H1 (cell line): ENCODE results near the gene ZNF488. TPM values are rescaled to one million over a fixed set of nuclear protein-coding genes. Genes with fewer than 3 reads are reported as not detected.

Source experiments
- CTCF ChIA-PET: fragments of 300-600 bp; sonication (Branson Sonifier 250); formaldehyde crosslinking; loops from one replicate; lab custom pipeline; 2021; ENCODE audit not compliant: partially characterized antibody; lab: Charles Lee
- POLR2A ChIA-PET: fragments of 300-600 bp; sonication (Branson Sonifier 250); formaldehyde crosslinking; loops from one replicate; lab custom pipeline; 2021; ENCODE audit warnings: inconsistent platforms; ENCODE audit not compliant: partially characterized antibody; lab: Charles Lee
- DNase-seq, 2 experiments: peaks; one replicate each; pipeline versions ENCODE4 v3.0.0 to v3.0.0-alpha.2; 2010 to 2022; ENCODE audit warnings: low spot score in 2 of 2, low read depth in 1 of 2, mixed read lengths in 1 of 2
- FAIRE-seq: peaks from 2 replicates; lab custom pipeline; 2011; peaks lifted over from hg19 to GRCh38; lab: Jason Lieb, UNC
- H2AFZ ChIP-seq: 2 replicates; pipeline ENCODE4 v1.8.1; 2012; ENCODE audit warnings: low read length, inconsistent platforms
- H2AK5ac ChIP-seq: 2 replicates; pipeline ENCODE4 v1.6.1; 2013; ENCODE audit warnings: low read depth, low read length
- H2BK120ac ChIP-seq: replicated peaks from 2 replicates; pipeline ENCODE3; 2013; ENCODE audit warnings: low read depth, low read length, inconsistent platforms
- H2BK12ac ChIP-seq: 2 replicates; pipeline ENCODE4 v1.6.1; 2013; ENCODE audit warnings: low read depth, low read length
- H2BK15ac ChIP-seq: 2 replicates; pipeline ENCODE4 v1.6.1; 2013; ENCODE audit warnings: low read length
- H2BK20ac ChIP-seq: 2 replicates; pipeline ENCODE4 v1.6.1; 2013; ENCODE audit warnings: low read length
- H2BK5ac ChIP-seq: 2 replicates; pipeline ENCODE4 v1.6.1; 2013; ENCODE audit warnings: low read depth, low read length
- H3K14ac ChIP-seq: 2 replicates; pipeline ENCODE4 v1.6.1; 2013; ENCODE audit warnings: inconsistent platforms; ENCODE audit not compliant: insufficient read length
- H3K18ac ChIP-seq: 2 replicates; pipeline ENCODE4 v1.6.1; 2013; ENCODE audit warnings: low read length; ENCODE audit errors: extremely low read depth
- H3K23ac ChIP-seq: 2 replicates; pipeline ENCODE4 v1.6.1; 2013; ENCODE audit warnings: inconsistent platforms; ENCODE audit not compliant: insufficient read length
- H3K23me2 ChIP-seq: 2 replicates; pipeline ENCODE4 v1.6.1; 2013; ENCODE audit warnings: low read depth, low read length
- H3K27ac ChIP-seq: 2 replicates; pipeline ENCODE4 v1.6.1; 2011; ENCODE audit warnings: low read depth, low read length, inconsistent platforms
- H3K27me3 ChIP-seq, 4 experiments: replicated peaks in 1 of 4; 1 replicate in 1 of 4; 2 replicates in 3 of 4; pipeline versions ENCODE4 v1.6.1 to v1.8.1; 2011 to 2013; ENCODE audit warnings: low read length in 3 of 4, mild to moderate bottlenecking in 3 of 4, inconsistent platforms in 2 of 4, mixed read lengths in 2 of 4, moderate library complexity in 1 of 4; ENCODE audit not compliant: control insufficient read depth in 3 of 4, insufficient read depth in 3 of 4; ENCODE audit errors: extremely low read depth in 1 of 4
- H3K36me3 ChIP-seq, 4 experiments: 2 replicates each; pipeline versions ENCODE4 v1.6.1 to v1.8.1; 2011 to 2013; ENCODE audit warnings: mild to moderate bottlenecking in 4 of 4, low read length in 3 of 4, moderate library complexity in 2 of 4, control low read depth in 1 of 4, inconsistent platforms in 1 of 4; ENCODE audit not compliant: insufficient read depth in 4 of 4, control insufficient read depth in 2 of 4
- H3K4ac ChIP-seq: replicated peaks from 2 replicates; pipeline ENCODE3; 2013; ENCODE audit warnings: low read length, low read depth, mixed read lengths, inconsistent platforms; ENCODE audit not compliant: insufficient read length
- H3K4me1 ChIP-seq, 4 experiments: replicated peaks in 1 of 4; 1 replicate in 1 of 4; 2 replicates in 3 of 4; pipeline versions ENCODE4 v1.6.1 to v1.8.1; 2011 to 2013; ENCODE audit warnings: low read length in 3 of 4, inconsistent platforms in 2 of 4, mixed read lengths in 1 of 4; ENCODE audit not compliant: insufficient read depth in 4 of 4, control insufficient read depth in 3 of 4
- H3K4me2 ChIP-seq, 2 experiments: 2 replicates each; pipeline versions ENCODE4 v1.6.1 to v1.8.1; 2011 to 2013; ENCODE audit warnings: low read depth in 2 of 2, low read length in 2 of 2, control low read depth in 1 of 2, inconsistent platforms in 1 of 2, mild to moderate bottlenecking in 1 of 2; ENCODE audit not compliant: insufficient read depth in 1 of 2
- H3K4me3 ChIP-seq, 4 experiments: fragments of 200-600, 300-600 bp in 1 of 4; sonication (generic), shearing (Covaris generic), sonication (Bioruptor Twin) in 1 of 4; 2 replicates each; pipeline versions ENCODE4 v1.5.1 to v1.8.1; 2011 to 2016; ENCODE audit warnings: low read length in 4 of 4, low read depth in 3 of 4, control low read depth in 2 of 4, inconsistent platforms in 2 of 4, mild to moderate bottlenecking in 2 of 4, mixed read lengths in 1 of 4, moderate library complexity in 1 of 4; ENCODE audit not compliant: insufficient read depth in 2 of 4; ENCODE audit errors: extremely low read depth in 1 of 4
- H3K56ac ChIP-seq: replicated peaks from 2 replicates; pipeline ENCODE3; 2013; ENCODE audit warnings: low read depth, mild to moderate bottlenecking, mixed read lengths, low read length, inconsistent platforms; ENCODE audit not compliant: insufficient read length
- H3K79me1 ChIP-seq: 2 replicates; pipeline ENCODE4 v1.6.1; 2013; ENCODE audit warnings: low read depth, low read length, control low read depth
- H3K79me2 ChIP-seq, 2 experiments: 2 replicates each; pipeline versions ENCODE4 v1.6.1 to v1.8.1; 2012 to 2013; ENCODE audit warnings: low read length in 2 of 2, mild to moderate bottlenecking in 2 of 2, inconsistent platforms in 1 of 2; ENCODE audit not compliant: insufficient read depth in 2 of 2, control insufficient read depth in 1 of 2
- H3K9ac ChIP-seq, 4 experiments: replicated peaks in 1 of 4; 1 replicate in 1 of 4; 2 replicates in 3 of 4; pipeline versions ENCODE4 v1.6.1 to v1.8.1; 2011 to 2013; ENCODE audit warnings: low read depth in 3 of 4, low read length in 3 of 4, control low read depth in 2 of 4, mild to moderate bottlenecking in 2 of 4, moderate library complexity in 2 of 4, inconsistent platforms in 1 of 4; ENCODE audit errors: extremely low read depth in 1 of 4
- H3K9me3 ChIP-seq, 2 experiments: 2 replicates each; pipeline versions ENCODE4 v1.6.1 to v1.8.1; 2012 to 2013; ENCODE audit warnings: mild to moderate bottlenecking in 2 of 2, moderate library complexity in 2 of 2, control low read depth in 1 of 2, inconsistent platforms in 1 of 2, low read depth in 1 of 2, low read length in 1 of 2, mixed read lengths in 1 of 2; ENCODE audit not compliant: insufficient read depth in 2 of 2
- H4K20me1 ChIP-seq, 2 experiments: replicated peaks in 1 of 2; 2 replicates each; pipeline versions ENCODE3 to v1.8.1; 2011 to 2013; ENCODE audit warnings: inconsistent platforms in 2 of 2, low read length in 2 of 2, mild to moderate bottlenecking in 1 of 2; ENCODE audit not compliant: insufficient read depth in 2 of 2, control insufficient read depth in 1 of 2
- H4K5ac ChIP-seq: 2 replicates; pipeline ENCODE4 v1.6.1; 2013; ENCODE audit warnings: low read length, low read depth, mixed read lengths, inconsistent platforms; ENCODE audit not compliant: insufficient read length
- H4K8ac ChIP-seq: 2 replicates; pipeline ENCODE4 v1.8.0; 2013; ENCODE audit warnings: mild to moderate bottlenecking, moderate library complexity, low read length, inconsistent platforms; ENCODE audit not compliant: insufficient read depth; ENCODE audit errors: extremely low read depth
- H4K91ac ChIP-seq: replicated peaks from 2 replicates; pipeline ENCODE3; 2013; ENCODE audit warnings: low read length, mixed read lengths, inconsistent platforms; ENCODE audit not compliant: insufficient read length
- BACH1 ChIP-seq: IDR thresholded peaks from 2 replicates; pipeline ENCODE4 v1.6.1; 2012; ENCODE audit warnings: low read length, improper control_type of control experiment
- CBX5 ChIP-seq: fragments of 300-800, 300-1000 bp; sonication (generic); IDR thresholded peaks from 2 replicates; pipeline ENCODE4 v1.7.1; 2016; ENCODE audit warnings: antibody characterized with exemption, low read length, low read depth
- EZH2 ChIP-seq: fragments of 200-600 bp; sonication (generic); IDR thresholded peaks from 2 replicates; pipeline ENCODE4 v1.7.1; 2012; ENCODE audit warnings: low read depth, mild to moderate bottlenecking, moderate library complexity, low read length, inconsistent platforms; ENCODE audit not compliant: severe bottlenecking
- KDM1A ChIP-seq: fragments of 200-600, 300-600 bp; sonication (generic); IDR thresholded peaks from 2 replicates; pipeline ENCODE4 v1.7.1; 2016; ENCODE audit warnings: mild to moderate bottlenecking, low read length, borderline replicate concordance
- KDM4A ChIP-seq: IDR thresholded peaks from one replicate; pipeline ENCODE4 v1.7.1; 2012; ENCODE audit warnings: low read depth, mild to moderate bottlenecking, moderate library complexity, low read length, inconsistent platforms; ENCODE audit not compliant: severe bottlenecking
- MAFK ChIP-seq: IDR thresholded peaks from 2 replicates; pipeline ENCODE4 v1.6.1; 2012; ENCODE audit warnings: low read depth, mild to moderate bottlenecking, improper control_type of control experiment, low read length
- NANOG ChIP-seq: IDR thresholded peaks from 2 replicates; pipeline ENCODE4 v1.6.1; 2011; ENCODE audit warnings: low read length, low read depth, mild to moderate bottlenecking, inconsistent platforms; ENCODE audit not compliant: insufficient read depth, poor library complexity, severe bottlenecking
- NRF1 ChIP-seq: IDR thresholded peaks from 2 replicates; pipeline ENCODE4 v1.6.1; 2011; ENCODE audit warnings: mild to moderate bottlenecking, low read depth, low read length, improper control_type of control experiment
- PHF8 ChIP-seq: fragments of 200-600 bp; sonication (generic); conservative IDR thresholded peaks from 2 replicates; pipeline ENCODE4 v1.7.1; 2012; ENCODE audit warnings: low read depth, mild to moderate bottlenecking, inconsistent platforms, low read length, moderate library complexity
- RBBP5 ChIP-seq: IDR thresholded peaks from 2 replicates; pipeline ENCODE4 v1.7.1; 2012; ENCODE audit warnings: low read depth, mild to moderate bottlenecking, inconsistent platforms, low read length, moderate library complexity, borderline replicate concordance
- SAP30 ChIP-seq: fragments of 300-600 bp; sonication (generic); IDR thresholded peaks from 2 replicates; pipeline ENCODE4 v1.7.1; 2012; ENCODE audit warnings: low read length, moderate library complexity, mild to moderate bottlenecking, inconsistent platforms; ENCODE audit not compliant: insufficient read depth, insufficient replicate concordance
- SUZ12 ChIP-seq: fragments of 200-600 bp; sonication (generic); IDR thresholded peaks from 2 replicates; pipeline ENCODE4 v1.6.1; 2012; ENCODE audit warnings: mild to moderate bottlenecking, inconsistent platforms, low read length, moderate library complexity, mixed read lengths
- TAF1 ChIP-seq: IDR thresholded peaks from 2 replicates; pipeline ENCODE4 v1.6.1; 2011; ENCODE audit warnings: mild to moderate bottlenecking, low read depth, low read length
- TAF7 ChIP-seq: optimal IDR thresholded peaks from 2 replicates; pipeline ENCODE3; 2011; ENCODE audit warnings: low read depth, mild to moderate bottlenecking, inconsistent platforms, low read length, moderate library complexity, borderline replicate concordance
- WGBS, 2 experiments: shearing (Covaris generic) in 1 of 2; methylation state at CpG; one replicate each; pipeline versions ENCODE4 v1.1.6 to v1.1.7; 2013 to 2015; ENCODE audit warnings: low lambda C conversion rate in 2 of 2, mixed read lengths in 2 of 2, inconsistent platforms in 1 of 2, low coverage in 1 of 2, missing lambda C conversion rate in 1 of 2; ENCODE audit not compliant: insufficient replicate concordance in 2 of 2, insufficient coverage in 1 of 2, insufficient read length in 1 of 2; ENCODE audit errors: extremely low coverage in 1 of 2, missing lambda C conversion rate in 1 of 2; 5-methylcytosine and 5-hydroxymethylcytosine counted together
- polyA plus RNA-seq, 7 experiments: library from polyadenylated mRNA; depleted of rRNA in 3 of 7; stranded (reverse) in 5 of 7; unstranded in 2 of 7; fragments of >200 nt in 5 of 7; fragments of 200-250 nt in 2 of 7; gene quantifications; 1 replicate in 5 of 7; 2 replicates in 1 of 7; 4 replicates in 1 of 7; pipeline versions ENCODE4 v1.2.1 to v1.2.3, GENCODE V29; 2011 to 2013; ENCODE audit warnings: missing spikeins in 2 of 7, mixed read lengths in 2 of 7
- total RNA-seq: library from RNA; stranded (reverse); fragmentation: NEBNext Ultra II Directional; extraction: Animal tissue kit (Norgen Biotek cat#: 25700); gene quantifications from 2 replicates; pipeline ENCODE4 v1.2.1, GENCODE V29; 2021

The ZNF488 gene
- total and polyA plus RNA-seq, 2 of the 8 experiments (the other 6 are each of a cell fraction or from before 2014, with no cell fraction given), result 7.9 to 11.4 TPM

GRCh38 chr10:47364911-47365310 lies 19.2 kb downstream of the ZNF488 start:
- H2BK120ac ChIP-seq, result no peak overlapping the region
- no peak overlapping the region for H3K23ac ChIP-seq
- 0 out of 4 replicates have a peak overlapping the region, but pooled peaks of 1 of the 2 experiments have one; percentile 16 for H3K4me2 ChIP-seq
- H3K14ac ChIP-seq, result no peak overlapping the region
- no peak overlapping the region for H2BK12ac ChIP-seq
- FAIRE-seq (no peak), DNase-seq (no peak)
- no peak overlapping the region for H2BK20ac ChIP-seq
- no peak overlapping the region for H4K91ac ChIP-seq
- H3K36me3 ChIP-seq, result no peaks in the 10 kb centered on the region
- no peaks in the 10 kb centered on the region for H3K79me2 ChIP-seq
- H3K27ac ChIP-seq, result no peak overlapping the region
- ChIA-PET CTCF (interaction anchor here (1.1 to 8.9 kb wide), 7 partner anchors 10 to 372 kb away, joined by 3 to 132 read pairs (median 5); partner anchors contain the start of gene RBP3), POLR2A (interaction anchor here (1.2 to 1.8 kb wide), 2 partner anchors 12 to 19 kb away, joined by 3 to 4 read pairs; partner anchors contain the start of gene ZNF488)
- H3K4me1 ChIP-seq, result peaks cover 2 to 7% (median 3%) of the 10 kb centered on the region in 4 experiments; a peak in 3 of 7 replicates
- H3K9me3 ChIP-seq, result no peaks in the 10 kb centered on the region
- H3K18ac ChIP-seq, result no peak overlapping the region
- H4K20me1 ChIP-seq, result no peaks in the 10 kb centered on the region
- no peak overlapping the region for H2AFZ ChIP-seq
- no peak overlapping the region for H2AK5ac ChIP-seq
- H2BK5ac ChIP-seq, result no peak overlapping the region
- no peaks in the 10 kb centered on the region for H3K23me2 ChIP-seq
- H3K9ac ChIP-seq, result no peak overlapping the region
- 90% methylated on average over 6 of the region's 6 CpGs; no CpG with 5 or more reads in 1 of the 2 experiments for WGBS, 2 experiments
- no peak overlapping the region for H3K4me3 ChIP-seq
- H4K5ac ChIP-seq, result no peak overlapping the region
- H3K56ac ChIP-seq, result no peak overlapping the region
- no peak overlapping the region for H3K4ac ChIP-seq
- H4K8ac ChIP-seq, result no peak overlapping the region
- no peaks in the 10 kb centered on the region for H3K79me1 ChIP-seq
- H3K27me3 ChIP-seq, result no peaks in the 10 kb centered on the region
- H2BK15ac ChIP-seq, result peak overlapping the region; percentile 1; the same call in 1 of the 2 replicates
- no peak for TF ChIP-seq TAF1
- TF ChIP-seq KDM1A, result no peak
- no peak for TF ChIP-seq NANOG
- no peak for TF ChIP-seq PHF8
- TF ChIP-seq SUZ12, result no peak
- TF ChIP-seq EZH2, result no peak
- TF ChIP-seq KDM4A, result no peak
- TF ChIP-seq BACH1, result no peak
- no peak for TF ChIP-seq NRF1
- TF ChIP-seq TAF7, result no peak
- TF ChIP-seq CBX5, result no peak
- TF ChIP-seq RBBP5, result no peak
- TF ChIP-seq MAFK, result no peak
- no peak for TF ChIP-seq SAP30
